Lung (tissue), 12 donors: ENCODE data around the gene CARD9. TPM values are rescaled to one million over a fixed set of nuclear protein-coding genes. Genes with fewer than 3 reads are reported as not detected.
A peak's percentile ranks its signal among the peaks of the same experiment; 100 is the strongest.

Source experiments
- ATAC-seq: fragments of 200-7000 bp; cut with Tn5 transposase; one replicate; pipeline ENCODE4 v1.9.1; 2020; ENCODE audit warnings: moderate number of reproducible peaks; ENCODE audit not compliant: insufficient read depth, low FRiP score
- DNase-seq, 3 donors: peaks; one replicate each; pipeline ENCODE4 v3.0.0-alpha.2; 2013 to 2017
- H3K27ac ChIP-seq, 2 donors: one replicate each; pipeline ENCODE4 v1.5.1; 2013; ENCODE audit warnings: mild to moderate bottlenecking in 2 of 2, moderate library complexity in 2 of 2, control low read depth in 1 of 2, inconsistent platforms in 1 of 2, low read depth in 1 of 2, low read length in 1 of 2
- H3K27me3 ChIP-seq, 3 donors: one replicate each; pipeline ENCODE4 v1.5.1; 2013; ENCODE audit warnings: low read length in 2 of 3; ENCODE audit not compliant: control insufficient read depth in 3 of 3, insufficient read depth in 3 of 3
- H3K36me3 ChIP-seq, 4 donors: one replicate each; pipeline ENCODE4 v1.5.1; 2013; ENCODE audit warnings: low read length in 4 of 4, mild to moderate bottlenecking in 1 of 4, moderate library complexity in 1 of 4; ENCODE audit not compliant: control insufficient read depth in 4 of 4, insufficient read depth in 4 of 4
- H3K4me1 ChIP-seq, 5 donors: one replicate each; pipeline ENCODE4 v1.5.1; 2013; ENCODE audit warnings: low read length in 5 of 5, mild to moderate bottlenecking in 2 of 5, moderate library complexity in 1 of 5; ENCODE audit not compliant: control insufficient read depth in 5 of 5, insufficient read depth in 5 of 5
- H3K4me3 ChIP-seq: one replicate; pipeline ENCODE4 v1.5.1; 2013; ENCODE audit warnings: mild to moderate bottlenecking, control low read depth, moderate library complexity
- H3K9ac ChIP-seq, 2 donors: one replicate each; pipeline ENCODE4 v1.5.1; 2013; ENCODE audit warnings: low read length in 2 of 2, control low read depth in 1 of 2; ENCODE audit not compliant: insufficient read depth in 1 of 2
- H3K9me3 ChIP-seq, 4 donors: one replicate each; pipeline ENCODE4 v1.5.1; 2013; ENCODE audit warnings: low read length in 3 of 4, mild to moderate bottlenecking in 1 of 4, moderate library complexity in 1 of 4; ENCODE audit not compliant: control insufficient read depth in 4 of 4, insufficient read depth in 3 of 4
- WGBS, 2 donors: extraction: QIAGEN DNeasy Blood & Tissue Kit; methylation state at CpG; one replicate each; pipeline ENCODE4 v1.1.7; 2013; 5-methylcytosine and 5-hydroxymethylcytosine counted together
- polyA plus RNA-seq, 2 donors: library from polyadenylated mRNA; stranded (reverse); fragments of 200-250 nt; gene quantifications; one replicate each; pipeline ENCODE4 v1.2.1, GENCODE V29; 2013
- total RNA-seq, 2 donors: library from RNA; depleted of rRNA in 1 of 2; stranded (reverse); fragments of >200 nt in 1 of 2; gene quantifications; one replicate each; pipeline ENCODE4 v1.2.1, GENCODE V29; 2014 to 2021
- TF ChIP-seq, protein P1 (sequence below): IDR thresholded peaks from 2 replicates; pipeline ENCODE4 v1.5.1; 2012; ENCODE audit warnings: mild to moderate bottlenecking; ENCODE audit errors: control extremely low read depth, extremely low read depth
- donor health status: control.
- donor health status: control.
- donor health status: Bipolar disorder and iron deficiency.
- donor health status: healthy.
- donor health status: DM: yes; HTN: yes; CAD: no.

Gene CARD9
- total and polyA plus RNA-seq, 4 donors, result 3.8 to 16.0 (median 11.5) TPM

DNA sequence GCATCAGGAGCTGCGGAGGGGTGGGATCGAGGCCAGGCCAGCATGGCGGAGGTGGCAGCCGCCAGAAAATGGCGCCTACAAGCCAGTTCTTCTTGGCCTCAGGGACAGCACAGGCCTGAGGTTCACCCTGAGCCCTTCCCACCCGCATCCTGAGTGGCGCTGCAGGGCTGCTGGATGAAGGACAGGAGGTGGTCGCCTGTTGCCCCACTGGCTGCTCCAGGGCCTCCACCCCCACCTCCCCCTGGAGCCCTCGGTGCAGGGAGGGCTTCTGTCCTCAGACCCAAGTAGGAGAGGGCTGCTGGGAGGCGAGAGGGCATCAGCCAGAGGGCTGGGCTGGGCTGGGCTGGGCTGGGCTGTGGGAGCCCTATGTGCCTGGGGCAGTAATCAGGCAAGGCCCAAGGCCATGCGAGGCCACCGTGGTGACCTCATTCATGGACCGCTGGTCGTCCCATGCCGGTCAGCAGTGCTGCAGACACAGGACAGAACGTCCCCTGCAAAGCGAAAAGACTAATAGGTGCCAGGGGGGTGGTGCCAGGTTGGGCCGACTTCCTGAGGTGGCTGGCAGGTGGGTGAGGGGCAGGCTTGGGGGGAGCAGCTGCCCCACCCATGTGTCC, 32.3 kb downstream of the CARD9 start:
- H3K4me1 ChIP-seq, result peaks cover 0 to 24% (median 0%) of the 10 kb centered on the region in 5 donors
- H3K27ac ChIP-seq, result peak overlapping the region in 1 of 2 donors; percentile 11
- H3K4me3 ChIP-seq, result no peak overlapping the region
- no peaks in the 10 kb centered on the region for H3K27me3 ChIP-seq
- DNase-seq (no peak), ATAC-seq (no peak)
- H3K9me3 ChIP-seq, result no peaks in the 10 kb centered on the region
- 92 to 93% methylated on average over 17 to 18 of the region's 18 CpGs for WGBS, 2 donors
- TF ChIP-seq, protein P1, sequence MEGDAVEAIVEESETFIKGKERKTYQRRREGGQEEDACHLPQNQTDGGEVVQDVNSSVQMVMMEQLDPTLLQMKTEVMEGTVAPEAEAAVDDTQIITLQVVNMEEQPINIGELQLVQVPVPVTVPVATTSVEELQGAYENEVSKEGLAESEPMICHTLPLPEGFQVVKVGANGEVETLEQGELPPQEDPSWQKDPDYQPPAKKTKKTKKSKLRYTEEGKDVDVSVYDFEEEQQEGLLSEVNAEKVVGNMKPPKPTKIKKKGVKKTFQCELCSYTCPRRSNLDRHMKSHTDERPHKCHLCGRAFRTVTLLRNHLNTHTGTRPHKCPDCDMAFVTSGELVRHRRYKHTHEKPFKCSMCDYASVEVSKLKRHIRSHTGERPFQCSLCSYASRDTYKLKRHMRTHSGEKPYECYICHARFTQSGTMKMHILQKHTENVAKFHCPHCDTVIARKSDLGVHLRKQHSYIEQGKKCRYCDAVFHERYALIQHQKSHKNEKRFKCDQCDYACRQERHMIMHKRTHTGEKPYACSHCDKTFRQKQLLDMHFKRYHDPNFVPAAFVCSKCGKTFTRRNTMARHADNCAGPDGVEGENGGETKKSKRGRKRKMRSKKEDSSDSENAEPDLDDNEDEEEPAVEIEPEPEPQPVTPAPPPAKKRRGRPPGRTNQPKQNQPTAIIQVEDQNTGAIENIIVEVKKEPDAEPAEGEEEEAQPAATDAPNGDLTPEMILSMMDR, result no peak
- no peak overlapping the region for H3K9ac ChIP-seq
- peaks cover 0 to 30% (median 14%) of the 10 kb centered on the region in 4 donors for H3K36me3 ChIP-seq

DNA sequence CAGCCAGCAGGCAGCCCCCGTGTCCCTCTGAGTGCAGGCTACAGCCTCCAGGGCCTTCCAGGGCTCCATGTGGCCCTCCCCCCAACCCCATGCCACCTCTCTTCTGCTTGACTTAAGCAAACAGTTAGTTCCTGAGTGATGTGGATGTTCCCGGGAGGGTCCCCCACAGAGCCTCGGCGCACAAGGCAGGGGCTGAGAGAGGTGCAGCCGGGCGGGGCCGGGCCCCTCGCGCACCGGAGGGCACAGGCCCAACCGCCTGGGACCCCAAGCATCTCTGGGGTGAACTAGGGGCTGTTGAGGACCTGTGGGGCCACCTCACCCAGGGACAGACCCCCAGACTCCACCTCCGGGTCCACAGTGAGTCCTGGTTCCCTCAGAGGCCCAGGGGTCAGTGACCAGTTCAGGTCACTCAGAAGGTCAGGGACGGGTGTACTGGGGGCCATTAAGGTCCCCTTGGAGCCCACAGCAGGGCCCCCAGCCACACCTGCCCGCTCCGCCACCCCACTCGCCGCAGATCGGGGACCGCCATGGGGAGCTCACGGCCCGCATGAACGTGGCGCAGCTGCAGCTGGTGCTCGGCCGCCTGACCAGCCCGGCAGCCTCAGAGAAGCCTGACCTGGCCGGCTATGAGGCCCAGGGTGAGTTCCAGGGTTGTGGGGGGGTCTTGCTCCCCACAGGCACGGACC, 33.0 kb downstream of the CARD9 start:
- Histone ChIP-seq H3K4me1 (peaks cover 0 to 20% (median 0%) of the 10 kb centered on the region in 5 donors), H3K27ac (peak overlapping the region in 1 of 2 donors; percentile 11), H3K9ac (no peak overlapping the region), H3K4me3 (no peak overlapping the region), H3K36me3 (peaks cover 0 to 30% (median 14%) of the 10 kb centered on the region in 4 donors), H3K9me3 (no peaks in the 10 kb centered on the region), H3K27me3 (no peaks in the 10 kb centered on the region)
- no peak for DNase-seq
- TF ChIP-seq, protein P1, result no peak
- no peak for ATAC-seq
- 94% methylated on average over 27 to 28 of the region's 28 CpGs for WGBS, 2 donors

- H3K9me3 ChIP-seq, result no peaks in the 10 kb centered on the region
- H3K9ac ChIP-seq, result no peak overlapping the region
- no peaks in the 10 kb centered on the region for H3K27me3 ChIP-seq
- TF ChIP-seq, protein P1, result no peak
- DNase-seq (no peak), ATAC-seq (no peak)
- no peak overlapping the region for H3K27ac ChIP-seq
- WGBS, 2 donors, result 88 to 89% methylated on average over 12 of the region's 12 CpGs
- peaks cover 0 to 16% (median 0%) of the 10 kb centered on the region in 5 donors for H3K4me1 ChIP-seq
- H3K36me3 ChIP-seq, result peaks cover 0 to 30% (median 14%) of the 10 kb centered on the region in 4 donors
- no peak overlapping the region for H3K4me3 ChIP-seq
Measured at GRCh38 chr9:136339958-136340310, 33.5 kb downstream of the CARD9 start.
